NB4 (cell line): ENCODE data around the gene C3orf22.

Source experiments
- POLR2A ChIP-seq: IDR thresholded peaks from 2 replicates; pipeline ENCODE4 v1.6.1; 2011; ENCODE audit warnings: mild to moderate bottlenecking; ENCODE audit not compliant: insufficient read length; ENCODE audit errors: extremely low read depth
- TF ChIP-seq, protein P1 (sequence below): IDR thresholded peaks from one replicate; pipeline ENCODE4 v1.5.1; 2012; ENCODE audit warnings: low read depth, low read length
- TF ChIP-seq, protein P2 (sequence below): IDR thresholded peaks from 2 replicates; pipeline ENCODE4 v1.6.1; 2011; ENCODE audit warnings: low read depth, low read length

DNA sequence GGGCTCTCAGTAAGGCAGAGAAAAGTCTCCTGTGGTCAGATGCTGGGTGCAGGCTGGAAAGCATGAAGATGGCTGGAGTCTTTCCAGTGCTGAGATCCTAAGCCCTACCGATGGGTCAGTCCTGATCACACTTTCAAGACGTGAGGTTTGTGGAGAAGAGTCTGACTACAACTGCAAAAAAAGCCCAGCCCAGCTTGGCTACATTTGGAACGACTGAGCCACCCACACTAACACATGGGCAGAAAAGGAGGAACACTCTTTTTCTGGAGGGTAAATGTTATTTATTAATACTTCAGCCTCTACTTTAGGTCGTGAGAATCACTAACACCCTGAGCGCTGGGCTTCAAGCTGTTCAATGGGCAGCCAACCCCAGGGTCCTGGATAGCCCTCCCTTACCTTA, 22.0 kb upstream of the C3orf22 start:
- TF ChIP-seq, protein P1, sequence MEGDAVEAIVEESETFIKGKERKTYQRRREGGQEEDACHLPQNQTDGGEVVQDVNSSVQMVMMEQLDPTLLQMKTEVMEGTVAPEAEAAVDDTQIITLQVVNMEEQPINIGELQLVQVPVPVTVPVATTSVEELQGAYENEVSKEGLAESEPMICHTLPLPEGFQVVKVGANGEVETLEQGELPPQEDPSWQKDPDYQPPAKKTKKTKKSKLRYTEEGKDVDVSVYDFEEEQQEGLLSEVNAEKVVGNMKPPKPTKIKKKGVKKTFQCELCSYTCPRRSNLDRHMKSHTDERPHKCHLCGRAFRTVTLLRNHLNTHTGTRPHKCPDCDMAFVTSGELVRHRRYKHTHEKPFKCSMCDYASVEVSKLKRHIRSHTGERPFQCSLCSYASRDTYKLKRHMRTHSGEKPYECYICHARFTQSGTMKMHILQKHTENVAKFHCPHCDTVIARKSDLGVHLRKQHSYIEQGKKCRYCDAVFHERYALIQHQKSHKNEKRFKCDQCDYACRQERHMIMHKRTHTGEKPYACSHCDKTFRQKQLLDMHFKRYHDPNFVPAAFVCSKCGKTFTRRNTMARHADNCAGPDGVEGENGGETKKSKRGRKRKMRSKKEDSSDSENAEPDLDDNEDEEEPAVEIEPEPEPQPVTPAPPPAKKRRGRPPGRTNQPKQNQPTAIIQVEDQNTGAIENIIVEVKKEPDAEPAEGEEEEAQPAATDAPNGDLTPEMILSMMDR: no peak
- TF ChIP-seq, protein P2, sequence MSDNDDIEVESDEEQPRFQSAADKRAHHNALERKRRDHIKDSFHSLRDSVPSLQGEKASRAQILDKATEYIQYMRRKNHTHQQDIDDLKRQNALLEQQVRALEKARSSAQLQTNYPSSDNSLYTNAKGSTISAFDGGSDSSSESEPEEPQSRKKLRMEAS: no peak
- TF ChIP-seq POLR2A: no peak
